ENCODE data around the gene SCD5.

Gene SCD5

DNA sequence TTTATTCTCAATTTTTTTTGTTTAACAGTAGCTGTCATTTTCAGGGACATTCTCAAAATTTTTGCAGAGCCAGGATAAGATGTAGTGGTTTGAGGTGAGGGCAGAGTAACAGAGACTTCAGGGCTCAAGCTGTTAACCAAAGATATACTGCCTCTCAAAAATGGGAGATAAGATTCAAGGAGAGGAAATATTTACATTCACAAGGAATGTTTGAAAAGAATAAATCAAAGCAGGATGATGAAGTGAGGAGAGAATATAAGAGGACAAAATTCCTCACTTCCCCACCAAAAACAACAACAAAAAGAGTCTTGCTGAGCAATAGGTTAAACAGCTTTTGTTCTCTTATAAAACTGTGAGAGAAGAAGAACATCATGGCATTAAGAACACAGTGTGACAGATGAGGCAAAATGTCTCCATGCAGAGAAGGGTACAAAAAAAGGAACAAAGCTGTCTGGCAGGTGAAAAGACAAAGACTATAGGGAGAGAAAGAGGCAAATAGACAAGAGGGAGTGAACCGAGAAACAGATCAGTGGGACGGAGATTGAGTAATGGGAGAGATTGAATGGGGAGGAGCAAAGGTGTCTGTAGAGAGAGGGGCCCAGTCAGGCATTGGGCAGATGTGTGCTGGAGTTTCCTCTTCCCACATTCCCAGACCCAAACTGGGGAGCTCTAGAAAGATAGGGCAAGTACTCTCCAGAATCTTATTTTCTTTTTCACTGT, 130.7 kb downstream of the SCD5 start:
- Histone ChIP-seq H3K36me3 (no peaks in the 10 kb centered on the region), H3K4me3 (ENCODE audit: low read depth, low read length) (no peak overlapping the region), H3K27me3 (ENCODE audit: insufficient read depth, low read depth, severe bottlenecking) (no peaks in the 10 kb centered on the region), H3K9me3 (ENCODE audit: severe bottlenecking) (no peaks in the 10 kb centered on the region), H3K27ac (no peak overlapping the region)
- no peak for TF ChIP-seq CTCF (IDR thresholded peaks at IDR 0.05; ENCODE audit: low read depth, low read length)
- no peak for DNase-seq

DNA sequence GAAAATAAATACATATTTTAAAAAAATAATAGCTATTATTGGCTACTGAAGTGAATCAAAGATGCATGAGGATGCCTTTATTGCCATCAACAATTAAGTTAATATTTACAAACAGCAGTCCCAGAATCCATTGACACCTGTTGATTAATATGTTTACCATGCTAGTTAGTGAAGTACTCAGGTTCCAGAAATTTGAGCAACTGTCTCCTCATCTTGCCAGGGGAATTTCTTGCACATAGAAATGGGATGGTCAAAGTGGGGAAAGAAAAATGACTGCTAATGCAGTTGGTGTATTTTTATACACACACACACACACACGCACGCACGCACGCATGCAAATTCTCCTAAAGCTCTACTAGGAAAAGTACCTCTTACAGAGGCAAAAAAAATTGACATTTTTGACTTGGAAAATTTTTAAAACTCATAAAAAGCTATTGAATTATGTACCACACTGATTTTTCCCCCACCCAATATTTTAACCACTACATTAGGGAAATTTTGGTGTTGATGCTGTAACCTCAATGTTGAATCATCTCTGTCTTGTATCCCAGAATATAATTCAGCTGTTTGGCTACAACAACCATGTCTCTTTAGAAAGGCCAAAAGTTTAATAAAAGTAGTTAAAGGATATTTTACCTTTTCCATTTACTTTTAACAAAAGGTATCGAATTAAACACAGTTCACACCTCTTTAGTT, 131.5 kb downstream of the SCD5 start:
- Histone ChIP-seq H3K4me3 (ENCODE audit: low read depth, low read length) (no peak overlapping the region), H3K27ac (no peak overlapping the region), H3K9me3 (ENCODE audit: severe bottlenecking) (no peaks in the 10 kb centered on the region), H3K36me3 (no peaks in the 10 kb centered on the region), H3K27me3 (ENCODE audit: insufficient read depth, low read depth, severe bottlenecking) (no peaks in the 10 kb centered on the region)
- TF ChIP-seq CTCF (IDR thresholded peaks at IDR 0.05; ENCODE audit: low read depth, low read length) = no peak
- no peak for DNase-seq

DNA sequence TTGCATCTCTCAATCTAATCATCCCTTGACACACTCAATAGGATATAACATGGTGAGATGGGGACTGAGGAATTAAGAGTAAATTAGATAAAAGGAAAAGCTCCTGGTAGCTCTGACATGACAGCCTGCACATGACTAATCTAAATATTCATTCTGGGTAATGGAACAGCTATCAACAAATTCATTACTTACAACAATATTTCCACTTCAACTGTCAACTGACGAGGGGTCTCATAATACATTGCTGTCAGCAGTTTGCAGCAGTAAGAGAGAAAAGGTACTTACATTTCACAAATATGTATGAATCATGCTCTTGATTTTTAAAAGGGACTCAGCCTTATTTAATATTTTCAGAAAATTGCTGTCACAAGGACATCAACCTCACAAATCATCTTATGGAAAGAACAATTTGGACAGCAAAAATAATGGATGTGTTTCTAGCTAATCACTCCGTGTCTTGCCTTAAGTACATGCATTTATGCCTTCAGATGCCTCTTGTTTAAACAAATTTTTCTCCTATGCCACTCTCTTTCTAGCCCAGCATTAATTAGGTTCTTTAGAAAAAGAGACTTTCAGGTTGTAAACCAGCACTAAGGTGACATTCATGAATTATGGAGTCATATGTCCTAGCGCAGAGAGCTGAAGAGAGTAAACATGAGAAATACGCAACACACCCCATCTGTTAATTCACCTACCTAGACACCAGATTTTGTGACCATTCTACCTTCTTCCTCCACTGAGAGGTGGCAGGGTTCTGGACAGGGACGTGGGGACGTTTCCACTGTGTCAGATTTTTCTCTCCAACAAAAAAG, 137.2 kb downstream of the SCD5 start:
- no peak for DNase-seq
- no peak for TF ChIP-seq CTCF (IDR thresholded peaks at IDR 0.05; ENCODE audit: low read depth, low read length)
- H3K36me3 ChIP-seq = peaks cover 5% of the 10 kb centered on the region; the same call in 1 of the 2 replicates
- H3K27me3 ChIP-seq (ENCODE audit: insufficient read depth, low read depth, severe bottlenecking) = no peaks in the 10 kb centered on the region
- no peak overlapping the region for H3K27ac ChIP-seq
- no peaks in the 10 kb centered on the region for H3K9me3 ChIP-seq (ENCODE audit: severe bottlenecking)
- no peak overlapping the region for H3K4me3 ChIP-seq (ENCODE audit: low read depth, low read length)

- no peak overlapping the region for H3K27ac ChIP-seq
- no peak for DNase-seq
- TF ChIP-seq CTCF (IDR thresholded peaks at IDR 0.05; ENCODE audit: low read depth, low read length) = no peak
These were observed 146.5 kb downstream of the SCD5 start for GRCh38 chr4:82652062-82652461.

GRCh38 chr4:82650868-82651267, 147.7 kb downstream of the SCD5 start:
- no peaks in the 10 kb centered on the region for H3K36me3 ChIP-seq
- no peaks in the 10 kb centered on the region for H3K9me3 ChIP-seq (ENCODE audit: severe bottlenecking)
- TF ChIP-seq CTCF (IDR thresholded peaks at IDR 0.05; ENCODE audit: low read depth, low read length) = no peak
- no peak overlapping the region for H3K4me3 ChIP-seq (ENCODE audit: low read depth, low read length)
- no peaks in the 10 kb centered on the region for H3K27me3 ChIP-seq (ENCODE audit: insufficient read depth, low read depth, severe bottlenecking)
- DNase-seq = no peak
- no peak overlapping the region for H3K27ac ChIP-seq

More at GRCh38 chr4:82652062-82652461, 146.5 kb downstream of the SCD5 start:
- no peak overlapping the region for H3K4me3 ChIP-seq (ENCODE audit: low read depth, low read length)
- H3K27me3 ChIP-seq (ENCODE audit: insufficient read depth, low read depth, severe bottlenecking) = no peaks in the 10 kb centered on the region
- H3K9me3 ChIP-seq (ENCODE audit: severe bottlenecking) = no peaks in the 10 kb centered on the region
- no peaks in the 10 kb centered on the region for H3K36me3 ChIP-seq
